Measurements from ENCODE around the gene TES.
A peak's percentile ranks its signal among the peaks of the same experiment; 100 is the strongest.
"Not testable (repeated sequence)": the region's sequence is repeated elsewhere in the genome, so short reads cannot be mapped to it uniquely, and the experiment has no call there.

The TES gene

DNA sequence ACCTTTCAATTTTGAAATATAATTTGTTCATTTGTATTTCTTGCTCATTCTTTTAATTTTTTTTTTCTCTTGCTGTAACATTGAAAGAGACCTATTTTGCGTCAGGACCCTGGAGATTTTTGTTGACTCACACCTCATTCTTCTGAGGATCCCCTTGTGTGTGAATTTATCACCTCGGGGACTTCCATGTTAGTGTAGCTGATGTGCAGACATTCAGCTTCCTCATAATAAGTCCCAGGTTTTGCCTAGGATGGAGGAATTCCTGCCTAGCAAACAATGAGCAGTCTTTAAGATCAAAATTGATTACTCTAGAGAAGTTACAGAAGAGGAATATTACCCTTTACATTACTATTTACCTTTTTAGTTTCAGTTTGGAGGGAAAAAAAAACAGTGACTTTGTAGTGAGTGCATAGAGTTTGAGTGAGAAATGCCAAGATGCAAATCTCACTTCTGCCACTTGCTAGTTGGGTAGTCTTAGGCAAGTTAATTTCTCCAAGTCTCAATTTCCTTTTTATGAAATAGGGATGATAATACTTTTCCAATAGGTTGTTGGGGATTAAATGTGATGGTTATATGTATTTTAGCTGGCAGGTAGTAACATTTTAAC, 14.3 kb downstream of the TES start:
- DNase-seq, result no peak

DNA sequence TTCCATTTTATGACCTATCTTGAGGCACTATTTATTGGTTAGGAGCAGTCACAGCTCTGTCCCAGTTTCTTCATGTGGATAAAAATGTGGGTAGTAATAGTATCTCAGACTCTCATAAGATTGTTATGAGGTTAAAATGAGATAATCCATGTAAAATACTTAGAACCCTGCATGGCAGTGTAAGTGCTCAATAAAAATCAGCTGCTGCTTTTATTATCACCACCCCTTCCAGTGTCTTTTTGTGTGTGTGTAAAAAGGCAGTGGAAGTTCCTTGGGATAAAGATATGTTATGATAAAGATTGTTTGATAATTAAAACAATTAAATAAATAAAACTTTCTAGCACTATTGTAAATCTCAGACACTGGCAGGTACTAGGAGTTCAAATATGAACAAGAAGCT, 15.5 kb downstream of the TES start:
- no peak for DNase-seq

DNA sequence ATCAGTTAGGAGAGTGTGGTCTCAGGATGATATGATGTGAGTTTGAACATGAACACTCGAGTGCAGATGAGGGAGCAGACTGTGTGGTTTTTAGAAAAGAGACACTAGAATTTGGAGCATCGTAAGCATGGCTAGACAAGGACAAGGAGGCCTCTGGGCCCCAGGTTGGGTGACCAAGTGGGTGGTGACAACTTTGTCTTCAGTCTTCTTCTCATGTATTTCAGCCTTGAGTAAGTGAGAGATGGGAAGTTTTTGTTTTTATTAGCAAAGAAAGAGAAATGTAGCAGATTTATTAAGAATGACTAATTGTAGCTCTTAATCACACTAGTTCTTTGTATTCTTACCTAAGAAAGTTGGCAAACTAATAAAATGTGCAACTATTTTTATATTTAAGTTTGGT, 16.3 kb downstream of the TES start:
- no peak for DNase-seq

DNA sequence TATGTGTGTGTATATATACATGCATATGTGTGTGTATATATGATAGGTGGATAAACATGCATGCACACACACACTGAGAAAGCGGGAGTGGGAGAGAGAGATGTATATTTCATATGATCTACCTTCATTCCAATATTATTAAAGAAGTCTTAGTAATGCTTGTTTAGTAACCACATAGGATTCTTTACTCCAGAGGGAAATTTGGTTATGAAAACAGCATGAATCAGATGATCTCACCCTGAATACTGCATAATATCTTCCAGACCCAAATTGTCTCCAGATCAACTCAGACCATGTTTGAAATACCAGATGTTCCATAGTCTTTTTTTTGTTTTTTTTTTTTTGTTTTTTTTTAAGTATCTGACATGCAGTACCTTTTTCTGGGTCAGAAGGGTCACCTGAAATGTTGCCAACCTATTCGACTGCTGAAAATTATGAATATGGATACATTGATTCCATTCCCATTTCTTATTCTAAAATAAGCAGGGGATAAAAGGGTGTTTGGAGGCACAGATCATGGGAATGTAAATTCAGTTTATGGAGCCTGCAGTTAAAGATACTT, 17.4 kb downstream of the TES start:
- no peak for DNase-seq

GRCh38 chr7:116228241-116228640, 17.9 kb downstream of the TES start:
- no peak for DNase-seq

DNA sequence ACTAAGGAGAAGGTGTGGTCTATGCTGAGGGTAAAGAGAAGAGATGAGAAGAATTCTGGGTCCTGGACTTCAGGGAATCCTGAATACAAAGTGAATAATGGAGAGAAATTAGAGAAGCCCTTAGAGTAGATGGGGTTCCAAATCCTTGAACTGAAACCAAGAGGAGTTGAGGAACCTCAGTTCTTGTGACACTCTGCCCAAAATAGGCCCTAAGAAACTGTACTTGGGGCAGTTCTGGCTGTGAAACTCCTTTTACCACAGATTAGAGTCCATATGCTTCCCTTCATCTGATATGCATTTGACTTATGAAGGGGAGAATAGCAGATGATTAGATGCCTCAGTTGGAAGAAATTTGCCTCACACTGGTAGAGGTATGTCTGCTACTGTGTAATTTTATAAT, 19.0 kb downstream of the TES start:
- DNase-seq, result no peak

- no peak for DNase-seq
Measured at GRCh38 chr7:116230191-116231005, 20.1 kb downstream of the TES start.

- DNase-seq, result no peak
Measured at GRCh38 chr7:116231543-116231942, 21.2 kb downstream of the TES start.

DNA sequence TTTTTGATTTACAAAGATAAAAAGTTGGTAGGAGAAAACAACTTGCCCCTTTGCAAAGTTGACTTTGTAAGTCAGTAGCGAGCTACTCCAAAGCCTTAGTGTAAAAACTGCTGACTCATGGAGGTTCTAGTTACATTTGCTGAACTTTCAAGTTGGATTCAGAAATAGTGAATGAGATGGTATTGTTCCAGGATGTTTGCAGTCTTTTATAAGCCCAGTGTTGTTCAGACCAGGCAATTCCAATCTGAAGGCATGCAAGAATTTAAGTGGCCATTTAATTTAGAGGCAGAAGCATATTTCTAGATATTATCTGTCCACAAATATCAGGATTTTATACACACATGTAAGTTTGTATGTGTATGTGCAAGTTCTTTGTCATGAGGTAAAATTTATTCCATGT, 21.6 kb downstream of the TES start:
- DNase-seq, result no peak

- no peak for DNase-seq
Measured at GRCh38 chr7:116232350-116232749, 22.0 kb downstream of the TES start.

DNA sequence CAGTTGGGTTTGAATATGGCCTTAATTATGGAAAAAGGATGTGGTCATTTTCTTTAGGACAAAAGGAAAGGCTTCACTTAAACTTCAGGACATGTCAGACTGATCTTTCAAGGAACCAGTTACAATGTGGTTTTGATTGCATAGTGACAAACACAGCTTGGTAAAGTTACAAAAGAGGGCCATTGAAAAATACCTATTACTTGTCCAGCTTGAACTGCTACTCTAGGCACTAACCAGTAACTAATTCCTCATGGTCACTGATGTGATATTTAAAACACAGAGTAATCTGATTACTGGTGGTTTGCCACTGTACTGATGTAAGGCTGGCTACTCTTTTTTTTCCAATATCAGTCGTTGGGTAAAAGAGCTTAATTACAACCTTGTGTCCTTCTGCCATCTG, 22.6 kb downstream of the TES start:
- no peak for DNase-seq

DNA sequence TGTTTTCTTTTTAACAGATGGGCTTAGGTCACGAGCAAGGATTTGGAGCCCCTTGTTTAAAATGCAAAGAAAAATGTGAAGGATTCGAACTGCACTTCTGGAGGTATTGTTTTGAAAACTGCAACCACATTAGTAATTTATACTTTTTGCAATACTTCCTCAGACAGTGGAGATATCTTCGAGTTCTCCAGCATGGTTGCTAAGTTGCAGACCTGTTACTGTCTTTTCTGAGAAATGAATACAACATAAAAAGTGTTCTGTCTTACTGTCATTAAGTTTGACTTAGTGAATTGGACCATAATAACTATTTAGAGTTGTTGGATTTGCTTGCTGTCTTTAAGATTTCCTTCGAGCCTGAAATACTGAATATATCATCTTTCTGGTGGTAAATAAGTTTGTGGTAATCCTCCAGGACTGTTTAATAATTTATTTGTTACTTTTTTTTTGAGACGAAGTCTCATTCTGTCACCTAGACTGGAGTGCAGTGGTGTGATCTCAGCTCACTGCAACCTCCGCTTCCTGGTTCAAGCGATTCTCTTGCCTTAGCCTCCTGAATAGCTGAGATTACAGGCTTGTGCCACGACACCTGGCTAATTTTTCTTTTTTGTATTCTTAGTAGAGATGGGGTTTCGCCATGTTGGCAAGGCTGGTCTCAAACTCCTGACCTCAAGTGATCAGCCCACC, 24.3 kb downstream of the TES start:
- no peak for DNase-seq

GRCh38 chr7:116235380-116235779, 25.0 kb downstream of the TES start:
- DNase-seq, result no peak

DNA sequence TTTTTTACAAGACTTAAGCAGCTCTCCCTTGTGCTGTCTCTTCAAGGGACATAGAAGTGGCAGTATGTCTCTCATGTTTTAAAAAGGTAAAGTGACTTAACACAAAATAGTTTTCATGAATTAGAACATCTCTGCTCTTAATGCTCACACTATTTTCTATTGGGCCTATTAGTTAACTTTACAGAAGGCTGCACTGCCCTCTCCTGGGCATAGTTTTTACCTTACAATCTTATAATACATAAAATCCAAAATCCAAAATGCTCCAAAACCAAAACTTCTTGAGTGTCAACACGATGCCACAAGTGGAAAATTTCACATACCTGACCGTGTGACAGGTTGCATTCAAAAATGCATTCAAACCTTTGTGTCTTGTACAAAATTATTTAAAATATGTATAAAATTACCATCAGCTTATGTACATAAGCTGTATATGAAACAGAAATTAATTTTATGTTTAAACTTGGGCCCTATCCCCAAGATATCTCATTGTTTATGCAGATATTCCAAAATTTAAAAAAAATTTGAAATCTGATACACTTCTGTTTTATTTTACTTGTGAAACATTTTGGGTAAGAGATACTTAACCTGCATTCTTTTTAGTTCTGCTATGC, 25.8 kb downstream of the TES start:
- peak; percentile 31 for DNase-seq

GRCh38 chr7:116239020-116239419, 28.7 kb downstream of the TES start:
- DNase-seq, result no peak

DNA sequence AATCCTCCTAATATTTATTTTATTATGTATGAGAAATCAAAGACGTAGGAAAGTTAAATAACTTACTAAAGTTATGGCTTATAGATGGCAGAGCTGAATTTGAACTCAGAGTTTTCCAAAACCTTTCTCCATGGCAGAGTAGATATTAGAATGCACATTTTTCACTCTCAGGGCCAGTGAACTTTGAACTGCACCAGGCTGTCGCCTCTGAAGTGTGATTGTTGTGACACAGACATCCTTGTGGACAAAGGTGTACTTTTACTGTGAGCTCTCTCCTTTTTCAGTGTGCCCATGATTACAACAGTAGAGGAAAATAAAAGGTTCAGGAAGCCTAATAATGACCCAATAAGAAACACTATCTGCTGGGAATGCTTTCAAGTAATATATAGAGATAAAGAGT, 29.1 kb downstream of the TES start:
- no peak for DNase-seq

DNA sequence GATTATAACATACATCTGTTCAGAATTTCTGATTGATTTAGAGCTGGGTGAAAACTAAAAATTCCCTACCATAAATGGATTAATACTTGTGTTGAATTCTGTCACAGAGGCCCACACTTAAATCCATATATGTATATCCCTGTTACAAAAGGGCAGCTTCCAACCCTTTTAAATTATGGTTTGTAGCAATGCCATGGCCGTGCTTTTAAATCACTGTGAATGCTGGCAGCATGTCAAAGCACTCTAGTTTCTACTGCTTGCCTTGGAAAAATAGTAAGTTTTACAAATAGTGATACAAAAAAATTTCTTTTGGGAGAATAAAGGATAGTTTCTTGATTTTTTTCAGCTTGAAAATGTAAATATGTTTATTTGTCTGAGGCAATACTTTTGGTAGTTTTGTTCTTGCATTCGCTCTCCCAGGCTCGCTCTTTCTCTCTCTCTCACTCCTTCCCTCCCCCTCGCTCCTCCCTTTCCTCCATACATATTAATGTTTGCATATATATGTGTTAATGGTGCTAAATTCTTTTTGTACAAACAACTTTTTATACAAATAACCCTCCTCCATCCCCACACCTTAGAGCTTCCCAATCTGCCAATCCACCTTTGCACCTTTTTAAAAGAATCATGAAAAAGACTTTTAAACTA, 29.8 kb downstream of the TES start:
- no peak for DNase-seq

GRCh38 chr7:116241291-116241690, 31.0 kb downstream of the TES start:
- DNase-seq, result no peak

DNA sequence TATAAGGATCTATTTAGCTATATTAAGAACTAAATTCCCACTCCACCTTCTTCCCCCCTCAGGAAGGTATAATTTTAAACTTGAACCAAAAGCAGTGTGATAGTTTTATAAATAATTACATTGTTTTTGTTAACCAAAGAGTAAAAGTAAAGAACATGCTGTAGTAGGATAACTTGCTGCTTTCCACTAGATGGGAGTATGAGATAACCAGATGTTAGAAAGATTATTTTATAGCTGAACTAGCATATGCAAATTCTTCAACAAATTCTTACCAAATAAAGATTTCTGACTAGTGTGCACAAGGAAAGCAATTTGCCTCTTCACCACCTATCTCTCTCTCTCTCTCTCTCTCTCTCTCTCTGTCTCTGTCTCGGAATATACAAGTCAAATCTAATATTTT, 31.8 kb downstream of the TES start:
- DNase-seq, result no peak

GRCh38 chr7:116242759-116243158, 32.4 kb downstream of the TES start:
- DNase-seq, result no peak

DNA sequence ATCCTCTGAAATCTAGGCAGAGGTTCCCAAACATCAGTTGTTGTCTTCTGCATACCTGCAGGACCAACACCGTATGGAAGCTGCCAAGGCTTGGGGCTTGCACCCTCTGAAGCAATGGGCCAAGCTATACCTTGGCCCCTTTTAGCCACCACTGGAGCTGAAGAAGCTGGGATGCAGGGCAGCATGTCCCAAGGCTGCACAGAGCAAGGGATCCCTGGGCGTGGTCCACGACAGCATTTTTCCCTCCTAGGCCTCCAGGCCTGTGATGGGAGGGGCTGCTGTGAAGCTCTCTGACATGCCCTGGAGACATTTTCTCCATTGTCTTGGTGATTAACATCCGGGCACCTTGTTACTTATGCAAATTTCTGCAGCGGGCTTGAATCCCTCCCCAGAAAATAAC, 34.5 kb downstream of the TES start:
- not testable (repeated sequence) for DNase-seq

DNA sequence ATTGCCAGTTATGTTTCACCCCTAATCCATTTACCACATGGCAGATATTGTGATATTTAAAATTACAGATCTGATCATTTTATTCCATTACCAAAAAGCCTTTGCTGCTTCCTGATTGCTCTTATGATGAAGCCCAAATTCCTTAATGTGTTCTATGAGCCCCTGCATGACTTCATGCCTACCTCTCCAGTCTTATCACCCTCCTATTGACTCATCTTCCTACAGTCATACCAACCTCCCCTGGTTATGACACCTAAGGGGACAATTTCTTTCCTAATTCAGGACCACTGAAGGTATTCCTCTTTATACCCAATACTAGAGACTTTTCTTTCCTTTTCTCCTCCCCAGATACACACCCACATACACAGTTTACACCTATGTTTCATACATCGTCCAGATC, 36.0 kb downstream of the TES start:
- DNase-seq, result no peak

All from effector CD8-positive, alpha-beta T cell (primary cell).